ENCODE data around the gene ZFP92.

ZFP92 gene

GRCh38 chrX:153457136-153457825 lies 46.0 kb downstream of the ZFP92 start:
- no peaks in the 10 kb centered on the region for H3K27me3 ChIP-seq
- H3K4me3 ChIP-seq (ENCODE audit: low read depth, low read length), result no peak overlapping the region
- H3K4me1 ChIP-seq, result no peaks in the 10 kb centered on the region
- DNase-seq, result no peak
- TF ChIP-seq CTCF (IDR thresholded peaks at IDR 0.05; ENCODE audit: low read depth, low read length), result no peak
- H3K9me3 ChIP-seq, result no peaks in the 10 kb centered on the region
- no peaks in the 10 kb centered on the region; the same call in 1 of the 2 replicates for H3K36me3 ChIP-seq

- H3K9me3 ChIP-seq, result no peaks in the 10 kb centered on the region
- no peaks in the 10 kb centered on the region for H3K4me1 ChIP-seq
Observed at GRCh38 chrX:153457827-153458466, 46.7 kb downstream of the ZFP92 start.

GRCh38 chrX:153458476-153458875 lies 47.2 kb downstream of the ZFP92 start:
- H3K4me3 ChIP-seq (ENCODE audit: low read depth, low read length), result no peak overlapping the region
- no peaks in the 10 kb centered on the region for H3K27me3 ChIP-seq
- DNase-seq, result no peak
- no peak for TF ChIP-seq CTCF (IDR thresholded peaks at IDR 0.05; ENCODE audit: low read depth, low read length)
- H3K9me3 ChIP-seq, result no peaks in the 10 kb centered on the region
- H3K4me1 ChIP-seq, result no peaks in the 10 kb centered on the region
- H3K36me3 ChIP-seq, result no peaks in the 10 kb centered on the region; the same call in 1 of the 2 replicates

More at GRCh38 chrX:153457827-153458466, 46.7 kb downstream of the ZFP92 start:
- Histone ChIP-seq H3K27me3 (no peaks in the 10 kb centered on the region), H3K4me3 (ENCODE audit: low read depth, low read length) (no peak overlapping the region), H3K36me3 (no peaks in the 10 kb centered on the region; the same call in 1 of the 2 replicates)
- TF ChIP-seq CTCF (IDR thresholded peaks at IDR 0.05; ENCODE audit: low read depth, low read length), result no peak
- no peak for DNase-seq

- no peak for TF ChIP-seq CTCF (IDR thresholded peaks at IDR 0.05; ENCODE audit: low read depth, low read length)
- H3K9me3 ChIP-seq, result no peaks in the 10 kb centered on the region
- H3K4me3 ChIP-seq (ENCODE audit: low read depth, low read length), result no peak overlapping the region
- H3K27me3 ChIP-seq, result no peaks in the 10 kb centered on the region
- no peaks in the 10 kb centered on the region; the same call in 1 of the 2 replicates for H3K36me3 ChIP-seq
- no peaks in the 10 kb centered on the region for H3K4me1 ChIP-seq
- no peak for DNase-seq
Observed at GRCh38 chrX:153459986-153460385, 48.7 kb downstream of the ZFP92 start.

- no peaks in the 10 kb centered on the region for H3K9me3 ChIP-seq
- TF ChIP-seq CTCF (IDR thresholded peaks at IDR 0.05; ENCODE audit: low read depth, low read length), result peak; percentile 77
- no peaks in the 10 kb centered on the region for H3K27me3 ChIP-seq
- H3K4me3 ChIP-seq (ENCODE audit: low read depth, low read length), result no peak overlapping the region
- DNase-seq, result peak; percentile 69
- H3K4me1 ChIP-seq, result no peaks in the 10 kb centered on the region
- no peaks in the 10 kb centered on the region; the same call in 1 of the 2 replicates for H3K36me3 ChIP-seq
Observed at GRCh38 chrX:153460826-153461225, 49.6 kb downstream of the ZFP92 start.

Measured in BE2C (cell line).